Stimulated activated naive CD4-positive, alpha-beta T cell (primary cell): ENCODE measurements around the gene CLASP1.

ENCODE experiments used
- DNase-seq, 6 experiments: peaks; one replicate each; lab custom pipeline; 2025; lab: John Stamatoyannopoulos, UW

The CLASP1 gene

DNA sequence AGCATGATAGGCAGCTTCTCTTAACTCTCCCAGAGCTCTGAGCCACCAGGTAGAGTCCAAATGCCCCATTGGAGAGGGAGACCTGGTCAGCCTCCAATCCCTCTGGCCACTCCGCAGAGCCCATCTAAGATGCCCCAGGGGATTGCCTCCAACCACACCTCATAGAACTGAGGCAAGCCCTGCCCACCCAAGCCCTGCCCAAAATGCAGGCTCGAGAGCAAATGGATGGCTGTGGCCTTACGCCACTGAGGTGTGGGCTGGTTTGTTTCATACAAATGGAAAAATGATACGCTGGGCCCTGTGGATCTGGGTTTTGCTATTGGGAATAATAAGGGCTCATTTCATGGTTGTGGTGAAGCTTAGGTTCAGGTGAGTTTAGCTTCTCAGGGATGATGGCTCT is 361.3 kb downstream of the CLASP1 start:
- DNase-seq = no peak
